Adipocyte (in vitro differentiated cells): ENCODE data around the gene FLT1.

Source experiments
- DNase-seq: peaks from one replicate; pipeline ENCODE4 v3.0.0-alpha.2; 2015; ENCODE audit warnings: low read depth
- H3K27me3 ChIP-seq: replicated peaks from 2 replicates; pipeline ENCODE4 v1.7.0; 2013; ENCODE audit warnings: mild to moderate bottlenecking, low read length, moderate library complexity; ENCODE audit not compliant: control insufficient read depth, insufficient read depth
- H3K36me3 ChIP-seq: 2 replicates; pipeline ENCODE4 v1.7.0; 2013; ENCODE audit warnings: low read length, mild to moderate bottlenecking, moderate library complexity; ENCODE audit not compliant: control insufficient read depth, insufficient read depth, severe bottlenecking
- H3K4me1 ChIP-seq: 2 replicates; pipeline ENCODE4 v1.7.0; 2013; ENCODE audit warnings: mild to moderate bottlenecking, low read length, moderate library complexity; ENCODE audit not compliant: control insufficient read depth, insufficient read depth
- H3K4me3 ChIP-seq: 2 replicates; pipeline ENCODE4 v1.7.0; 2013; ENCODE audit warnings: mild to moderate bottlenecking, low read length, moderate library complexity
- H3K9ac ChIP-seq: 2 replicates; pipeline ENCODE4 v1.7.0; 2013; ENCODE audit warnings: mild to moderate bottlenecking, low read length, moderate library complexity
- H3K9me3 ChIP-seq: 2 replicates; pipeline ENCODE4 v1.7.0; 2013; ENCODE audit warnings: mild to moderate bottlenecking, low read length, moderate library complexity; ENCODE audit not compliant: control insufficient read depth

The FLT1 gene

DNA sequence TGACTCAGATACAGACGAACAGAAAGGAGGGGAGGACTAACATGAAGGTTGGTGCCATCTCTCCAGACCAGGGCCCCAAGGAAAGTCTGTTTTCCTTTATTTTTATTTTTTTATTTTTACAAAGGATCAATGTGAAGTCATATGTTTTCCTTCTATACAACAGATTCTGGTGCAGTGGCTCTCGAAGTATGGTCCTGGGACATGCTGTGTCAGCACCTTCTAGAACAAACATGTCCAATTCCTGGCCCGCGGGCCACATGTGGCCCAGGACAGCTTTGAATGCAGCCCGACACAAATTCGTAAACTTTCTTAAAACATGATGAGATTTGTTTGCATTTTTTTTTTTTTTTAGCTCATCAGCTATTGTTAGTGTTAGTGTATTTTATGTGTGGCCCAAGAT, 174.7 kb downstream of the FLT1 start:
- H3K27me3 ChIP-seq = no peaks in the 10 kb centered on the region
- no peak for DNase-seq
- peaks cover 20% of the 10 kb centered on the region for H3K4me1 ChIP-seq
- no peak overlapping the region for H3K4me3 ChIP-seq
- H3K9me3 ChIP-seq = no peaks in the 10 kb centered on the region
- no peak overlapping the region for H3K9ac ChIP-seq
- H3K36me3 ChIP-seq = no peaks in the 10 kb centered on the region

GRCh38 chr13:28319528-28319927, 175.4 kb downstream of the FLT1 start:
- H3K4me1 ChIP-seq = peaks cover 13% of the 10 kb centered on the region
- no peak overlapping the region for H3K4me3 ChIP-seq
- no peaks in the 10 kb centered on the region for H3K27me3 ChIP-seq
- no peak overlapping the region for H3K9ac ChIP-seq
- no peaks in the 10 kb centered on the region for H3K9me3 ChIP-seq
- no peak for DNase-seq
- no peaks in the 10 kb centered on the region for H3K36me3 ChIP-seq

DNA sequence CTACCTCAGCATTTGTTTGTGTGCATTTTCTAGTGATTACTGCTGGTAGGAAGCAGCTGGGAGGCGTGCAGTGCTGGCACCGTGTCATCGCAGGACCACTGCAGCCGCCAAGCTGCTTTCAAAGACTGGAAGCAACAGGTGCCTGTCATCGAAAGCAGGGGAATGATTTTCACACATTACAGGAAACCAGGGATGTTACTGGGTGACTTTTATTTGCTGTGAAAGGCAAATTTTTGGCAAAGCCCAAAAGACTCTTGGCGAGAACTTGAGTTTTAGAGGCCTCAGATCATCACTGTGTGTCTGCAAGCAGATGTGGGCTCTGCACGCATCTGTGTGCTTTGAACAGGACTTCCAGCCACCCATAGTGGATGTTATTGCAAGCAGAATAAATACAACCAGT, 176.4 kb downstream of the FLT1 start:
- peaks cover 10% of the 10 kb centered on the region for H3K4me1 ChIP-seq

GRCh38 chr13:28316836-28317235, 178.1 kb downstream of the FLT1 start:
- Histone ChIP-seq H3K4me1 (peaks cover under 1% of the 10 kb centered on the region), H3K9ac (no peak overlapping the region)
- no peak for DNase-seq

More for the DNA sequence above, 176.4 kb downstream of the FLT1 start:
- no peaks in the 10 kb centered on the region for H3K36me3 ChIP-seq
- H3K9me3 ChIP-seq = no peaks in the 10 kb centered on the region
- no peak overlapping the region for H3K4me3 ChIP-seq
- H3K9ac ChIP-seq = no peak overlapping the region
- DNase-seq = no peak
- no peaks in the 10 kb centered on the region for H3K27me3 ChIP-seq

DNA sequence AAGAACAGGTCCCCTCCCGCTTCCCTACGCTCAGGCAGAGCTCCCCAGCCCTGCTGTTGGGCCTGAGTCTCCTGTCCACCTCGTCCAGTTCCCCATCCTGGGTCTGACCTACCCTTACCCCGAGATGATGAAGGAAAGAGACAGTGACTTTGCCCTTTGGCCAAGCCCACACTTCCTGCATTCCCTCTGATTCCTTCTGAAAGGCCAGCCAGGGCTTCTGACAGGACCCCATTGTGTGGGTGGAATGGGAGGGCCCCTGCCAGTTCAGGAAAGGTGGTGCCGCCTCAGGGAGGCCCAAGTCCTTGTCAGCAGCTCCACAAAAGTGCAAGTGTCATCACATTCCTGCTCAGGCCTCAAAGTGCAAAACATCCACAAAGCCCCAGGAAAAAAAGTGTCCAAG, 178.8 kb downstream of the FLT1 start:
- Histone ChIP-seq H3K36me3 (no peaks in the 10 kb centered on the region), H3K9ac (no peak overlapping the region)

More at GRCh38 chr13:28316836-28317235, 178.1 kb downstream of the FLT1 start:
- Histone ChIP-seq H3K36me3 (no peaks in the 10 kb centered on the region), H3K4me3 (no peak overlapping the region), H3K27me3 (no peaks in the 10 kb centered on the region), H3K9me3 (no peaks in the 10 kb centered on the region)

GRCh38 chr13:28314879-28315278, 180.0 kb downstream of the FLT1 start:
- Histone ChIP-seq H3K27me3 (no peaks in the 10 kb centered on the region), H3K36me3 (no peaks in the 10 kb centered on the region), H3K9me3 (no peaks in the 10 kb centered on the region), H3K9ac (no peak overlapping the region), H3K4me1 (no peaks in the 10 kb centered on the region), H3K4me3 (no peak overlapping the region)
- DNase-seq = no peak

More for the DNA sequence above, 178.8 kb downstream of the FLT1 start:
- DNase-seq = no peak
- Histone ChIP-seq H3K4me1 (no peaks in the 10 kb centered on the region), H3K4me3 (no peak overlapping the region), H3K9me3 (no peaks in the 10 kb centered on the region), H3K27me3 (no peaks in the 10 kb centered on the region)

GRCh38 chr13:28313579-28313978, 181.3 kb downstream of the FLT1 start:
- DNase-seq = peak; percentile 42
- Histone ChIP-seq H3K9ac (no peak overlapping the region), H3K36me3 (no peaks in the 10 kb centered on the region), H3K4me1 (no peaks in the 10 kb centered on the region), H3K9me3 (no peaks in the 10 kb centered on the region), H3K4me3 (no peak overlapping the region), H3K27me3 (no peaks in the 10 kb centered on the region)

DNA sequence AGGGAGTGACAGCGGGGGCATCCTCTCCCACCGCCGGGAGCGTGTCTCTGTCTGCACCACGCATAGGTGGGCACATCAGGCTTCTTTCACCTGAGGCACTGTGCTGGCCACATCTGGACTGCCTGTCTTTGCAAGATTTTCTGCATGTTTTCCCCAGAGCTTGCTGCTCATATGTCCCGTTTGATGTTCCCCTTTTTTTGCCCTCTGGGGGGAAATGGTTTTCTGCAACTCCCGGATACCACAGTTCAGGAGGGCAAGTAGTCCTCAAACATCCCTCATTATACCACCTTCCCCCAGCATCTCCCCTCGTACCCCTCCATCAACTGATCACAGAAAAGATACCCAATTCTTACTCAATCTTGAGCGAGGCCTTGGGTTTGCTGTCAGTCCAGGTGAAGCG, 188.6 kb downstream of the FLT1 start:
- Histone ChIP-seq H3K4me3 (no peak overlapping the region), H3K27me3 (no peaks in the 10 kb centered on the region), H3K36me3 (no peaks in the 10 kb centered on the region), H3K4me1 (no peaks in the 10 kb centered on the region), H3K9ac (no peak overlapping the region), H3K9me3 (no peaks in the 10 kb centered on the region)
- DNase-seq = no peak

DNA sequence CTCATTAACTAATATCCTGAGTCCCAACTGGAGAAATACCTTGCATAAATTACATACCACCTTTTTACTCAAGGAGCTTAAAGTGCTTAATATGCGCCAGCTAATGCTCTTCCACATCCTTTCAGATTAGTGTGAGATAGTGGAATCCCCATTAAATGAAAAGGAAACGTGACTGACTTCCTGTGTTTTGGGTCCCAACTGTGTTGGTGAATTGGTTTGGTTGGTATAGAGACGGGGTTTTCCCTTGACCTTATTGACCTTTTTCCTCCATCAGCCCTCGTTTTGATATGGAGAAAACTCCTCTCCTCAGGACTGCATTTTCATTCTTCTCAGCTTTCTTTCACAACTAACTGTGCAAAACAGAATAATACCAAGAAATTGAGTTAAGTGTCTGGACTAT, 193.1 kb downstream of the FLT1 start:
- no peak overlapping the region for H3K9ac ChIP-seq
- no peaks in the 10 kb centered on the region for H3K9me3 ChIP-seq
- H3K4me1 ChIP-seq = no peaks in the 10 kb centered on the region
- H3K36me3 ChIP-seq = no peaks in the 10 kb centered on the region
- no peak overlapping the region for H3K4me3 ChIP-seq
- no peak for DNase-seq
- H3K27me3 ChIP-seq = no peaks in the 10 kb centered on the region

- H3K9me3 ChIP-seq = no peaks in the 10 kb centered on the region
- no peaks in the 10 kb centered on the region for H3K27me3 ChIP-seq
- peak; percentile 17 for DNase-seq
- no peak overlapping the region for H3K4me3 ChIP-seq
- H3K9ac ChIP-seq = no peak overlapping the region
- peaks cover 7% of the 10 kb centered on the region for H3K36me3 ChIP-seq
- no peaks in the 10 kb centered on the region for H3K4me1 ChIP-seq
Observed at GRCh38 chr13:28299916-28300315, 195.0 kb downstream of the FLT1 start.

DNA sequence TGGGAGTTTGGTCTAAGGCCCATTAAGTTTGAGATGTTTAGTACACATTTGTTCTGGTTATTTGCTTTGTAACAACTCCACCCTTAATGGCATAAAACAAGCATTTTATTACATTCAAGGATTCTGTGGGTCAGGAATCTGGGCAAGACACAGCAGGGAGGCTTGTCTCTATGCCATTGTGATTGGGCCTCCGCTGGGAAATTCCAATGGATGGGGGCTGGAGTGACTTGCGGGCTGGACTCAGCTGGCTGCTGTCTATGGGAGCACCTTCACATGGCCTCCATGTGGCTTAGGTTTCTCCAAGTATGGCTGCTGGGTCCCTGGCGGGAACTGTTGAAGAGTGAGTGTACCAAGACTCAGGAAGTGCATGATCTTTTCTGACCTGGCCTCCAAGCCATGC, 197.6 kb downstream of the FLT1 start:
- Histone ChIP-seq H3K27me3 (no peaks in the 10 kb centered on the region), H3K9me3 (no peaks in the 10 kb centered on the region), H3K4me1 (no peaks in the 10 kb centered on the region), H3K4me3 (no peak overlapping the region), H3K36me3 (peaks cover 31% of the 10 kb centered on the region), H3K9ac (no peak overlapping the region)
- DNase-seq = no peak

DNA sequence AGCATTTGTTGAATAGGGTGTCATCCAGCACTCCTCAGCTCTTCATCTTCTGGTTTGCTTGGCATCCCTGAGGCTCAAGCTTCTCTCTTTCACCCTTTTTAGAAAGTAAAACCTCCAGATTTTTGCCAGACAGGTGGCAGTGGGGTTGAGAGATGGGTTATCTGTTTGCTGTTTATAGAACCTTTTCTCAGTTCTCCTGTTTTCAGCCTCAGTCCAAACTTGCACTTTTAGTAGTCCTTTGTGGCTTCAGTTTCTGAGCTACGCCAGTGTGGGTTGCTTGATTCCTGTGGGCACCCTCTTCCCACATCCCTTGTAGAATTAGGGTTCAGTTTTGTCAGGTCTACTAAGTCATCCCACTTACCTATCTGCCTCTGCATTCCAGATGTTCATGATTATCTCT, 208.7 kb downstream of the FLT1 start:
- no peaks in the 10 kb centered on the region for H3K9me3 ChIP-seq
- H3K27me3 ChIP-seq = no peaks in the 10 kb centered on the region
- H3K36me3 ChIP-seq = peaks cover 47% of the 10 kb centered on the region
- H3K4me3 ChIP-seq = no peak overlapping the region
- no peak overlapping the region for H3K9ac ChIP-seq
- no peaks in the 10 kb centered on the region for H3K4me1 ChIP-seq
- DNase-seq = no peak
